GM23338 (cell line): Measurements from ENCODE around the gene SNX1. TPM values are rescaled to one million over a fixed set of nuclear protein-coding genes. Genes with fewer than 3 reads are reported as not detected.
A peak's percentile ranks its signal among the peaks of the same experiment; 100 is the strongest.

Experiments used
- ATAC-seq: fragments of 200-7000 bp; cut with Tn5 transposase; 3 replicates; pipeline ENCODE4 v1.9.1; 2020
- DNase-seq: peaks from one replicate; pipeline ENCODE4 v3.0.0-alpha.2; 2015; ENCODE audit warnings: low spot score
- H2AFZ ChIP-seq: fragments of 200-600 bp; sonication (generic); 2 replicates; pipeline ENCODE4 v1.8.0; 2016; ENCODE audit warnings: antibody characterized with exemption, mild to moderate bottlenecking, moderate library complexity
- H3F3A ChIP-seq: fragments of 200-600 bp; sonication (generic); replicated peaks from 2 replicates; pipeline ENCODE4 v1.8.0; 2017; ENCODE audit warnings: antibody characterized with exemption, mixed run types, low read depth
- H3K27ac ChIP-seq: fragments of 200-600 bp; sonication (generic); 2 replicates; pipeline ENCODE4 v1.6.1; 2016; ENCODE audit warnings: low read depth
- H3K27me3 ChIP-seq: fragments of 200-600 bp; sonication (generic); 2 replicates; pipeline ENCODE4 v1.8.0; 2016; ENCODE audit warnings: mild to moderate bottlenecking, mixed run types, moderate library complexity; ENCODE audit not compliant: insufficient read depth
- H3K36me3 ChIP-seq: fragments of 200-600 bp; sonication (generic); 2 replicates; pipeline ENCODE4 v1.8.0; 2016; ENCODE audit warnings: mild to moderate bottlenecking; ENCODE audit not compliant: insufficient read depth
- H3K4me1 ChIP-seq: fragments of 200-600 bp; sonication (generic); 2 replicates; pipeline ENCODE4 v1.8.0; 2016; ENCODE audit warnings: mild to moderate bottlenecking, moderate library complexity; ENCODE audit not compliant: insufficient read depth
- H3K4me2 ChIP-seq: fragments of 200-600 bp; sonication (generic); 2 replicates; pipeline ENCODE4 v1.7.1; 2017; ENCODE audit warnings: mixed run types
- H3K4me3 ChIP-seq: fragments of 200-600 bp; sonication (generic); 2 replicates; pipeline ENCODE4 v1.6.1; 2016; ENCODE audit warnings: mixed run types
- H3K79me2 ChIP-seq: fragments of 200-600 bp; sonication (generic); replicated peaks from 2 replicates; pipeline ENCODE4 v1.8.0; 2017; ENCODE audit warnings: mild to moderate bottlenecking; ENCODE audit not compliant: insufficient read depth
- H3K9me2 ChIP-seq: fragments of 200-600 bp; sonication (generic); 2 replicates; pipeline ENCODE4 v1.8.0; 2017; ENCODE audit not compliant: insufficient read depth
- H4K20me1 ChIP-seq: fragments of 200-600 bp; sonication (generic); replicated peaks from 2 replicates; pipeline ENCODE4 v1.8.0; 2017; ENCODE audit warnings: mild to moderate bottlenecking; ENCODE audit not compliant: insufficient read depth
- H3K27ac Mint-ChIP-seq: 2 replicates; pipeline ENCODE4 v1.8.0; 2020; ENCODE audit warnings: inconsistent platforms, mild to moderate bottlenecking, moderate library complexity, mixed read lengths
- H3K27me3 Mint-ChIP-seq: 3 replicates; pipeline ENCODE4 v1.8.0; 2022; ENCODE audit warnings: low read depth, mild to moderate bottlenecking, moderate library complexity, mixed read lengths, inconsistent platforms; ENCODE audit not compliant: insufficient read depth, poor library complexity
- H3K36me3 Mint-ChIP-seq: 3 replicates; pipeline ENCODE4 v1.8.0; 2021; ENCODE audit warnings: low read depth, mild to moderate bottlenecking, inconsistent platforms, moderate library complexity, mixed read lengths
- H3K4me1 Mint-ChIP-seq: 3 replicates; pipeline ENCODE4 v1.8.0; 2020; ENCODE audit warnings: mild to moderate bottlenecking, inconsistent platforms, mixed read lengths
- H3K4me3 Mint-ChIP-seq: 3 replicates; pipeline ENCODE4 v1.8.0; 2021; ENCODE audit warnings: moderate library complexity, mild to moderate bottlenecking, inconsistent platforms, mixed read lengths
- H3K9me3 Mint-ChIP-seq: 3 replicates; pipeline ENCODE4 v1.8.0; 2020; ENCODE audit warnings: moderate library complexity, mild to moderate bottlenecking, inconsistent platforms, mixed read lengths
- CREB1 ChIP-seq: fragments of 250-450 bp; sonication (Bioruptor Pico); IDR thresholded peaks from 2 replicates; pipeline ENCODE4 v1.5.0; 2020; ENCODE audit warnings: low read depth, mild to moderate bottlenecking, moderate library complexity
- ETS1 ChIP-seq: IDR thresholded peaks from 2 replicates; pipeline ENCODE4 v1.6.1; 2016; ENCODE audit warnings: antibody characterized with exemption
- EZH2 ChIP-seq: fragments of 200-600 bp; sonication (generic); IDR thresholded peaks from one replicate; pipeline ENCODE4 v1.8.0; 2017; ENCODE audit warnings: antibody characterized with exemption, mild to moderate bottlenecking, low read depth; ENCODE audit not compliant: unreplicated experiment
- EZH2phosphoT487 ChIP-seq: fragments of 200-600 bp; sonication (generic); IDR thresholded peaks from one replicate; pipeline ENCODE4 v1.8.1; 2018; ENCODE audit warnings: antibody characterized with exemption; ENCODE audit not compliant: unreplicated experiment
- JUNB ChIP-seq: IDR thresholded peaks from one replicate; pipeline ENCODE4 v1.6.1; 2016; ENCODE audit warnings: antibody characterized with exemption; ENCODE audit not compliant: unreplicated experiment
- NANOG ChIP-seq: IDR thresholded peaks from 2 replicates; pipeline ENCODE4 v1.6.1; 2016; ENCODE audit warnings: antibody characterized with exemption, borderline replicate concordance
- POLR2AphosphoS5 ChIP-seq: IDR thresholded peaks from 2 replicates; pipeline ENCODE4 v1.6.1; 2016; ENCODE audit warnings: antibody characterized with exemption, low read depth
- STAT1 ChIP-seq: IDR thresholded peaks from one replicate; pipeline ENCODE4 v1.6.1; 2016; ENCODE audit warnings: antibody characterized with exemption; ENCODE audit not compliant: unreplicated experiment
- ZNF114 ChIP-seq: fragments of 250-450 bp; sonication (Bioruptor Pico); IDR thresholded peaks from 2 replicates; pipeline ENCODE4 v1.5.0; 2020; ENCODE audit warnings: mild to moderate bottlenecking, moderate library complexity
- ZNF331 ChIP-seq: fragments of 250-450 bp; sonication (Bioruptor Pico); IDR thresholded peaks from 2 replicates; pipeline ENCODE4 v1.5.0; 2020; ENCODE audit warnings: low read depth, mild to moderate bottlenecking, moderate library complexity
- polyA plus RNA-seq: library from polyadenylated mRNA; unstranded; fragments of >200 nt; fragmentation: Nextera tagmentation; extraction: Ambion mirVana; gene quantifications from 2 replicates; pipeline ENCODE4 v1.2.1, GENCODE V29; 2016
- total RNA-seq: library from RNA; depleted of rRNA; stranded (reverse); fragments of >200 nt; shearing (Covaris generic); gene quantifications from 2 replicates; pipeline ENCODE4 v1.2.3, GENCODE V29; 2014
- TF ChIP-seq, protein P1 (sequence below): IDR thresholded peaks from one replicate; pipeline ENCODE4 v1.6.1; 2018; ENCODE audit warnings: antibody characterized with exemption; ENCODE audit not compliant: unreplicated experiment

The SNX1 gene
- total and polyA plus RNA-seq, 2 experiments from 2014 or later: 33.3 to 33.8 TPM

GRCh38 chr15:64070965-64071851 is 24.6 kb upstream of the SNX1 start:
- H3K36me3 Mint-ChIP-seq: peaks cover 19% of the 10 kb centered on the region
- no peak for DNase-seq
- Histone ChIP-seq H3K27ac (peak overlapping the region; percentile 58; the same call in 1 of the 2 replicates), H3K36me3 (peaks cover 8% of the 10 kb centered on the region; the same call in 1 of the 2 replicates), H2AFZ (no peak overlapping the region), H4K20me1 (no peaks in the 10 kb centered on the region), H3K4me2 (no peak overlapping the region), H3K79me2 (no peaks in the 10 kb centered on the region), H3K4me3 (no peak overlapping the region), H3F3A (no peaks in the 10 kb centered on the region; the same call in 1 of the 2 replicates), H3K9me2 (no peaks in the 10 kb centered on the region), H3K4me1 (no peaks in the 10 kb centered on the region), H3K27me3 (no peaks in the 10 kb centered on the region)
- TF ChIP-seq ZNF331 (CRISPR knock-in tag) (no peak), EZH2phosphoT487 (no peak), STAT1 (no peak), CREB1 (CRISPR knock-in tag) (no peak), POLR2AphosphoS5 (no peak), EZH2 (no peak), ZNF114 (CRISPR knock-in tag) (no peak), NANOG (no peak), ETS1 (no peak), JUNB (no peak)
- TF ChIP-seq, protein P1, sequence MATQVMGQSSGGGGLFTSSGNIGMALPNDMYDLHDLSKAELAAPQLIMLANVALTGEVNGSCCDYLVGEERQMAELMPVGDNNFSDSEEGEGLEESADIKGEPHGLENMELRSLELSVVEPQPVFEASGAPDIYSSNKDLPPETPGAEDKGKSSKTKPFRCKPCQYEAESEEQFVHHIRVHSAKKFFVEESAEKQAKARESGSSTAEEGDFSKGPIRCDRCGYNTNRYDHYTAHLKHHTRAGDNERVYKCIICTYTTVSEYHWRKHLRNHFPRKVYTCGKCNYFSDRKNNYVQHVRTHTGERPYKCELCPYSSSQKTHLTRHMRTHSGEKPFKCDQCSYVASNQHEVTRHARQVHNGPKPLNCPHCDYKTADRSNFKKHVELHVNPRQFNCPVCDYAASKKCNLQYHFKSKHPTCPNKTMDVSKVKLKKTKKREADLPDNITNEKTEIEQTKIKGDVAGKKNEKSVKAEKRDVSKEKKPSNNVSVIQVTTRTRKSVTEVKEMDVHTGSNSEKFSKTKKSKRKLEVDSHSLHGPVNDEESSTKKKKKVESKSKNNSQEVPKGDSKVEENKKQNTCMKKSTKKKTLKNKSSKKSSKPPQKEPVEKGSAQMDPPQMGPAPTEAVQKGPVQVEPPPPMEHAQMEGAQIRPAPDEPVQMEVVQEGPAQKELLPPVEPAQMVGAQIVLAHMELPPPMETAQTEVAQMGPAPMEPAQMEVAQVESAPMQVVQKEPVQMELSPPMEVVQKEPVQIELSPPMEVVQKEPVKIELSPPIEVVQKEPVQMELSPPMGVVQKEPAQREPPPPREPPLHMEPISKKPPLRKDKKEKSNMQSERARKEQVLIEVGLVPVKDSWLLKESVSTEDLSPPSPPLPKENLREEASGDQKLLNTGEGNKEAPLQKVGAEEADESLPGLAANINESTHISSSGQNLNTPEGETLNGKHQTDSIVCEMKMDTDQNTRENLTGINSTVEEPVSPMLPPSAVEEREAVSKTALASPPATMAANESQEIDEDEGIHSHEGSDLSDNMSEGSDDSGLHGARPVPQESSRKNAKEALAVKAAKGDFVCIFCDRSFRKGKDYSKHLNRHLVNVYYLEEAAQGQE: no peak
- no peaks in the 10 kb centered on the region; the same call in 2 of the 3 replicates for H3K9me3 Mint-ChIP-seq
- H3K27me3 Mint-ChIP-seq: peaks cover 4% of the 10 kb centered on the region
- H3K27ac Mint-ChIP-seq: no peak overlapping the region
- ATAC-seq: no peak
- no peak overlapping the region for H3K4me3 Mint-ChIP-seq
- no peaks in the 10 kb centered on the region for H3K4me1 Mint-ChIP-seq
